ENCODE data around the gene UVSSA.

Gene UVSSA

GRCh38 chr4:1318488-1319213 is 28.4 kb upstream of the UVSSA start:
- Histone ChIP-seq H3F3A (ENCODE audit: insufficient read depth, low read length) (no peaks in the 10 kb centered on the region), H3K27me3 (replicated peaks; ENCODE audit: insufficient read depth, low read length) (no peaks in the 10 kb centered on the region), H3K79me2 (ENCODE audit: low read length) (no peaks in the 10 kb centered on the region; the same call in 1 of the 2 replicates), H3K9me2 (replicated peaks; ENCODE audit: insufficient read depth, low read length) (no peaks in the 10 kb centered on the region), H3K9ac (ENCODE audit: low read length) (no peak overlapping the region), H2AFZ (ENCODE audit: low read length) (no peak overlapping the region), H3K36me3 (replicated peaks; ENCODE audit: insufficient read depth, low read length) (peaks cover 14% of the 10 kb centered on the region; the same call in 1 of the 2 replicates), H3K27ac (ENCODE audit: low read length) (no peak overlapping the region), H3K9me3 (replicated peaks; ENCODE audit: insufficient read depth, low read length) (no peaks in the 10 kb centered on the region), H3K4me1 (ENCODE audit: low read length) (no peaks in the 10 kb centered on the region), H4K20me1 (ENCODE audit: insufficient read depth, low read length) (no peaks in the 10 kb centered on the region), H3K4me2 (ENCODE audit: low read depth, low read length) (no peak overlapping the region), H3K4me3 (ENCODE audit: low read length) (no peak overlapping the region)
- no peak for DNase-seq
- no peak for TF ChIP-seq EZH2phosphoT487 (IDR thresholded peaks at IDR 0.05; ENCODE audit: low read length)
- TF ChIP-seq CTCF (IDR thresholded peaks at IDR 0.05; ENCODE audit: low read length): no peak; the same call in 1 of the 2 replicates
- TF ChIP-seq EZH2 (optimal IDR thresholded peaks at IDR 0.05; ENCODE audit: low read depth, low read length): no peak

DNA sequence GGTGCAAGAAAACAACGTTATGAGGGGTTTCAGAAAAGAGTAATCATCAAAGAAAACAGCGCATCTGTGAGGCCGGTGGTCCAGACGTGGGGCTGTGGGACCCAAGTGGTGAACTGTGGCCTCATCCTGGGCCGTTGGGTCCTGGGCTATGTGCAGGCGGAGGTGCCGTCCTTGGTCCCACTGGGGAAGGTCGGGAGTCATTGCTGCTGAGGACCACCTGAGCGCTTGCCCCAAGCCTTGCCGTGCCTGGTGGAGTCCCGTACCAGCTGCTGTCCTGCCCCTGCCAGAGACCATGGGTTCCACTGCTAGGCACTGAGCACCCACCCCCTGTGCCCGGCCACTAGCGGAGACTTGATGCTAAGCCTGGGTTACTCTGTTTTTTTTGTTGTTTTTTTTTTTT is 25.5 kb upstream of the UVSSA start:
- DNase-seq: no peak
- 0 out of 2 replicates have a peak, but pooled peaks cover 3% of the 10 kb centered on the region for H3K79me2 ChIP-seq (ENCODE audit: low read length)
- H3F3A ChIP-seq (ENCODE audit: insufficient read depth, low read length): no peaks in the 10 kb centered on the region
- no peak overlapping the region for H3K9ac ChIP-seq (ENCODE audit: low read length)
- H3K9me3 ChIP-seq (replicated peaks; ENCODE audit: insufficient read depth, low read length): no peaks in the 10 kb centered on the region
- H3K27ac ChIP-seq (ENCODE audit: low read length): no peak overlapping the region
- no peak overlapping the region for H3K4me2 ChIP-seq (ENCODE audit: low read depth, low read length)
- TF ChIP-seq EZH2 (optimal IDR thresholded peaks at IDR 0.05; ENCODE audit: low read depth, low read length) (no peak), EZH2phosphoT487 (IDR thresholded peaks at IDR 0.05; ENCODE audit: low read length) (no peak)
- no peaks in the 10 kb centered on the region for H3K9me2 ChIP-seq (replicated peaks; ENCODE audit: insufficient read depth, low read length)
- H3K36me3 ChIP-seq (replicated peaks; ENCODE audit: insufficient read depth, low read length): peaks cover 3% of the 10 kb centered on the region; the same call in 1 of the 2 replicates
- H3K27me3 ChIP-seq (replicated peaks; ENCODE audit: insufficient read depth, low read length): no peaks in the 10 kb centered on the region
- H2AFZ ChIP-seq (ENCODE audit: low read length): no peak overlapping the region
- no peaks in the 10 kb centered on the region for H4K20me1 ChIP-seq (ENCODE audit: insufficient read depth, low read length)
- no peak overlapping the region for H3K4me3 ChIP-seq (ENCODE audit: low read length)
- no peaks in the 10 kb centered on the region for H3K4me1 ChIP-seq (ENCODE audit: low read length)

DNA sequence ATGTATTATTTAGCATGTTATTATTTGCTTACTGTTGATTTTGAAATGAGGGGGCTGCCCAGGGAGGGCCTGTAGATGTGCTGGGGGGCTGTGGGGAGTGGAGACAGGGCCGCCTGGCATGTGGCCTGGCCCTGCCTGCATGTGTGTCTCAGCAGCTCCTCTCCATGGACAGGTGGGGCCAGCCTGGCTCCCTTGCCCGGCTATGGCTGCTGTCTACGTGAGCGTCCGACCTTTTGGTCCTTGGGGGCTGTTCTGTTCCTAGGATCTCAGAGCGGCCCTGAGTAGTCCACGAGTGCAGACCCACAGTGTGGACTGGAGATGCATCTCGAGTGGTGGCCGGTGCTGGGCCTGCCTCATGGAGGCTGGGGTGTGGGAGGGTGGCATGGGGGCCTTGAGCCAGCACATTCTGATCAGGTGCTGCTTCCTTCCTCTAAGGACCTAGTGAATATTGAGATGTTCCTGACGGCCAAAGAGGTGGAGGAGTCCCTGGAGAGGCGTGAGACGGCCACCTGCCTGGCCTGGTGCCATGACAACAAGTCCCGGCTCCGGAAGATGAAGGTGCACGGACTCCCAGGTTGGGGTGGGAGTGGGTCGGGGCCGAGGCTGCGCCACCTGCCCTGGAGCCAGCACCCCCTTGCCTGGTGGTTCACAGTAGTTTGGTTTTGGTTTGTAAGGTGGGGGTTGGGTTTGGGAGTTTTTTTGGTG is 24.9 kb upstream of the UVSSA start:
- H3F3A ChIP-seq (ENCODE audit: insufficient read depth, low read length): no peaks in the 10 kb centered on the region
- H3K36me3 ChIP-seq (replicated peaks; ENCODE audit: insufficient read depth, low read length): peaks cover 3% of the 10 kb centered on the region; the same call in 1 of the 2 replicates
- no peaks in the 10 kb centered on the region for H3K4me1 ChIP-seq (ENCODE audit: low read length)
- no peak overlapping the region for H2AFZ ChIP-seq (ENCODE audit: low read length)
- DNase-seq: no peak
- H3K9me3 ChIP-seq (replicated peaks; ENCODE audit: insufficient read depth, low read length): no peaks in the 10 kb centered on the region
- H4K20me1 ChIP-seq (ENCODE audit: insufficient read depth, low read length): no peaks in the 10 kb centered on the region
- no peak overlapping the region for H3K4me3 ChIP-seq (ENCODE audit: low read length)
- no peaks in the 10 kb centered on the region for H3K27me3 ChIP-seq (replicated peaks; ENCODE audit: insufficient read depth, low read length)
- H3K27ac ChIP-seq (ENCODE audit: low read length): no peak overlapping the region
- H3K79me2 ChIP-seq (ENCODE audit: low read length): 0 out of 2 replicates have a peak, but pooled peaks cover 3% of the 10 kb centered on the region
- H3K9me2 ChIP-seq (replicated peaks; ENCODE audit: insufficient read depth, low read length): no peaks in the 10 kb centered on the region
- TF ChIP-seq CTCF (IDR thresholded peaks at IDR 0.05; ENCODE audit: low read length): no peak
- no peak for TF ChIP-seq EZH2phosphoT487 (IDR thresholded peaks at IDR 0.05; ENCODE audit: low read length)
- no peak for TF ChIP-seq EZH2 (optimal IDR thresholded peaks at IDR 0.05; ENCODE audit: low read depth, low read length)
- H3K4me2 ChIP-seq (ENCODE audit: low read depth, low read length): no peak overlapping the region
- no peak overlapping the region for H3K9ac ChIP-seq (ENCODE audit: low read length)

Data from MM.1S (cell line).